NCI-H2029 (cell line): ENCODE measurements around the gene PCDH1.
"Not testable (repeated sequence)": the region's sequence is repeated elsewhere in the genome, so short reads cannot be mapped to it uniquely, and the experiment has no call there.

Source experiments
- DNase-seq: peaks from one replicate; lab custom pipeline; 2025; lab: John Stamatoyannopoulos, UW

PCDH1 gene

DNA sequence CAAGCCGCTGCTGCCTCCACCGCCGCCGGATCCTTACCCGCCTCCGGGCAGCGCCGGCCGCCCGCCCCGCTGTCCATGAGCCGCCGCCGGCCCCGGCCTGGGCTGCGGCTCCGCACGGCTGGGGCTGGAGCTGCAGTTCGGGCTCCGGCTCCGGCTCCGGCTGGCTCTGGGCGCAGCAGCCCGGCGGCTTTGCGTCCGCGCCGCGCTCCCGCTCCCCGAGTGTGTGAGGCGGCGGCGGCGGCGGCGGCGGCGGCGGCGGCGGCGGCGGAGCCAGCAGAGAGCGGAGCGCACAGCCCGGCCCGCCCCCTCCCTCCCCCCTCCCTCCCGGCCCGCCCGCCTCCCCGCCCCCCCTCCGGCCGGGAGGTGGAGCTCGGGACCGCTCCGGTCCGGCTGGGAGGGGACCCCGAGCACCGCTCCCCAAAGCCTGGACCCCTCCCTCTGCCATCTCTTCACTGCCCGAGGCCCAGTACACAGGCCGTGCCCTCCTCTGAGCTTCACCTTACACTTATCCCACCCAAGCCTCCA, at the start of gene PCDH1:
TSS of gene PCDH1 (minus strand) at position 225 of the 525 bp plus-strand sequence. CDS start at position 77, 148 bp downstream.
- DNase-seq, result peak; percentile 19

DNA sequence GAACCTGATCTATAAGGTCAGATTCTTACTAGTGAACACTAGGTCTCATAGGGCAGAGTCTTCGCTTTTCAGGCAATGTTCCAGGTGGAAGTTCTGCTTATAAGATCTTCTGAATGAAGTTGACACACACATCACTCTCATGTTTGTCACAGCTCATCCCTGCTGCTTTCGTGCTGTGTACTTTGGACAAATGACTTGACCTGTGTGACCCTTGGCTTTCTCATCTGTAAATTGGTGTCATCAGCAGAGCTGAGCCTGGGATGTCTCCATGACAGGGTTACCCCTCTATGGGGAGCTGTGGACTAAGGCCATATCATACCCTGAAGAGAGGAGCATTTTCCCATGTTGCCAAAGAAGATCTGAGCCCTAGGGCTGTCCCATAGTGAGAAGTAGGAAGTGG, 48.2 kb upstream of the PCDH1 start:
- DNase-seq, result no peak

GRCh38 chr5:141923448-141924313, 45.5 kb upstream of the PCDH1 start, which contains the start of gene DELE1:
TSS of gene DELE1 (plus strand) at chr5:141923871. CDS start at chr5:141923942, 71 bp downstream.
- peak; percentile 91 for DNase-seq

DNA sequence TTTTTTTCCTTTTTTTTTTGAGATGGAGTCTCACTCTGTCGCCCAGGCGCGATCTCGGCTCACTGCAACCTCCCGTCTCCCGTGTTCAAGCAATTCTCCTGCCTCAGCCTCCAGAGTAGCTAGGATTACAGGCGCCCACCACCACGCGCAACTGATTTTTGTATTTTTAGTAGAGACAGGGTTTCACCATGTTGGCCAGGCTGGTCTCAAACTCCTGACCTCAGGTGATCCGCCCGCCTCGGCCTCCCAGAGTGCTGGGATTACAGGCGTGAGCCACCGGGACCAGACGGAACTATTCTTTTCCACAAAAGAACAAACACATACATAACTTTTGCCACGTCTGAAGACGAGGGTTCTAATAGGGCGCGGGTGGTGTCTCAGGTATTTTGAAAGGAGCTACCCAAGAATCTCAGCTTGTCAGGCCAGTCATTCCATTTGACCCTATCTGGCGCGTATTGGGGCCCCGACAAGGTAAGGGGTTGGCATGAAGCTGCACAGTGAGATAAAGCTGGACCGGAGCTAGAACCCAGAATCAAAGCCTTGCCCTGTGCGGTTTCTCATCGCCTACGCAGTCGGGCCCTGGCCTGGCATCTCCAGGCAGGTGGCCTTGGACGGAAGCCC, 44.7 kb upstream of the PCDH1 start:
- DNase-seq, result not testable (repeated sequence)

DNA sequence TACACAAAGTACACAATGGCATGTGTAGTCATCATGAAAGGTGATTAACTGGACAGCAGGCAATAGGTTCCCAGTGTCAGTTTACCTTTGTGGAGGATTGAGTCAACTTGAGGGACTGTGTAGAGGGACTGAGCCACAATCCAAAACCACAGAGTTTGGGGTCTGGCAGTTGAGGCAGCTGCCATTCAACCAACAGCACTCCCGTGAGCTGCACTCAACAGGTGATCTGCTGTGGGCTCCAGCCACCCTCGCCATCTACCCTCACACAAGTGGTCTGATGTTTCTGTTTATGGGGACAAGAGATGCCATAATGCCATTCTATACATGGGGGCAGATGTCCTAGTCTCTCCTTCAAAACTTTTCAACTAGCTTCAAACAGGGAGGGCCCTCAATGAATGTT, 42.6 kb upstream of the PCDH1 start:
- DNase-seq, result no peak

GRCh38 chr5:141919218-141920119, 41.3 kb upstream of the PCDH1 start:
- DNase-seq, result no peak

- no peak for DNase-seq
Observed at GRCh38 chr5:141917760-141918159, 39.5 kb upstream of the PCDH1 start.

DNA sequence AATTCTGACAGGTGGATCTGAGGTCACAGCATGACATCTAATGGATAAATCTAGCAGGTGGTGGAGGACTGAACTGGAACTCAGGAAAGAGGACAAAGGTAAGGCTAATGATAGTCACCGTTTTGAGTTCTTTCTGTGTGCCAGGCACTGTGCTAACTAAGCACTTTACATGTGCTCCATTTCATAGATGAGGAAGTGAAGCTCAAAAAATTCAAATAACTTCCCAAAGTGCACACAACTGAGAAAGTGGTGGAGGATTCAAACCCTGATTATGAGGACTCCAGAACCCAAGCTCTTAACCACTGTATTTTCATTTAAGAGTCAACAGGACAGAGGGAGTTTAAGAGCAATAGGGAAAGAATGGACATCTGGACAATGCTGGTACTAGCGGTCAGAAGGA, 38.3 kb upstream of the PCDH1 start:
- no peak for DNase-seq

DNA sequence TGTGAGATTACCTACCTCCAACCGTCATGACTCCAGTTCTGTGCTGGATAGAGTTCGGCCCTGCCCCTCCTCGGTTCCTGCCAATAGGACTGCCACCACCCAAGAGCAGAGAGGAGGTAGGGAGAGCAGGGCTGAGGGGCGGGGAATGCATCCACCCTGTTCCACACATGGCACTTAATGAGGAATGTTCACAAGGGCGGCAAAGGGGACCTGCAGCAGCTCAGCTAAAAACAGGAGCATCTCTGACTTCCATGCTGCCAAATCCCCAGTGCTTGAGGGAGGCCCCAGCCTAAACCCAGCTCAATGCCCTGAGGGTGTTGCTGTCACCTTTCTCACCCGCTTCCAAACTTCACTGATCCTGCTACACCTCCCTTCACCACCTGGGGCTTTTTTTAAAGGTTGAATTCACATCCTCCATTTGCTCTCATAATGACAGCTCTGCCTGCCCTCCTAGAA, 37.7 kb upstream of the PCDH1 start:
- no peak for DNase-seq

DNA sequence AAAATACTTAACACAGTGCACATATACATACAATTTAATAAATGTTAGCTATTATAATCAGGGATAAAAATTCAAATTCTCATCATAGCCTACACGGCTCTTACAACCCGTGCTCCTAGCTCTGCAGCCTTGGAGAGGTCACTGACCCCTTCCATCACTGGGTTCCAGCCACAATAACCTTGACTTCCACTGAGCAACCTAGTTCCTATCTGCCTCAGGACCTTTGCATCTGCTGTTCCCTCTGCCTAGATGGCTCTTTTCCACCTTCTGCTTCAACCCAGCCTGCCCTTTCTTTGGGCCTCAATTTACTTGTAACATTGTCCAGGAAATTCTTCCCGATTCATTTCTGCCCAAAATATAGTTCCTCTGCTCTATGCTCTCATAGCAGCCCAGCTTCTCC, 36.6 kb upstream of the PCDH1 start:
- no peak for DNase-seq

- no peak for DNase-seq
Observed at GRCh38 chr5:141914199-141914743, 36.1 kb upstream of the PCDH1 start.

GRCh38 chr5:141913560-141914198, 35.5 kb upstream of the PCDH1 start:
- no peak for DNase-seq

GRCh38 chr5:141910271-141910673, 32.1 kb upstream of the PCDH1 start:
- no peak for DNase-seq

GRCh38 chr5:141909212-141909611, 31.0 kb upstream of the PCDH1 start:
- no peak for DNase-seq

- no peak for DNase-seq
Observed at GRCh38 chr5:141908796-141909195, 30.6 kb upstream of the PCDH1 start.

- no peak for DNase-seq
Observed at GRCh38 chr5:141906972-141907371, 28.8 kb upstream of the PCDH1 start.

GRCh38 chr5:141906517-141906916, 28.3 kb upstream of the PCDH1 start:
- no peak for DNase-seq

DNA sequence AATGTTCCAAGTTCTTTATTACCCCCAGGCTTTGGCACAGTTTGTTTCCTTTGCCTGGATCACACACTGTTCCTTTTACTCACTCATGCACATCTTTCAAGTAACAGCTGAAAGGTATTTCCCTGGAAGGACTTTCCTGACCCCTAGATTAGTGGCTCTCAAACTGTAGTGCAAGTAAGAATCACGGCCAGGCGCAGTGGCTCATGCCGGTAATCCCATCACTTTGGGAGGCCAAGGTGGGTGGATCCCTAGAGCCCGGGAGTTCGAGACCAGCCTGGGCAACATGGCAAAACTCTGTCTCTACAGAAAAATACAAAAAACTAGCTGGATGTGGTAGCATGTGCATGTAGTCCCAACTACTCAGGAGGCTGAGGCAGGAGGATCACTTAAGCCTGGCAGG, 26.3 kb upstream of the PCDH1 start:
- no peak for DNase-seq

DNA sequence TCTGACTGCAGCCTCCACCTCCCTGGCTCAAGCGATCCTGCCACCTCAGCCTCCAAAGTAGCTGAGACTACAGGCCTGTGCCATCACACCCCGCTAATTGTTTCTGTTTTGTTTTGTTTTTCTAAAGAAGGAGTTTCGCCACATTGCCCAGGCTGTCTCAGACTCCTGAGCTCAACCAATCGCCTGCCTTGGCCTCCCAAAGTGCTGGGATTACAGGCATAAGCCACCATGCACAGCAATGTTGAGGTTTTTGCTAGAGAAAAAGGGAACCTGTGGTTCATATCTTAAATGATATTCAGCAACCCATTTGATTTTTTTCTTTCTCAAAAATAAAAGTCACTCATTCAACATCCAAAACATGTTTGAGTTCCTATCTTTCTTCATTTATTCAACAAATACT, 25.1 kb upstream of the PCDH1 start:
- DNase-seq, result no peak

DNA sequence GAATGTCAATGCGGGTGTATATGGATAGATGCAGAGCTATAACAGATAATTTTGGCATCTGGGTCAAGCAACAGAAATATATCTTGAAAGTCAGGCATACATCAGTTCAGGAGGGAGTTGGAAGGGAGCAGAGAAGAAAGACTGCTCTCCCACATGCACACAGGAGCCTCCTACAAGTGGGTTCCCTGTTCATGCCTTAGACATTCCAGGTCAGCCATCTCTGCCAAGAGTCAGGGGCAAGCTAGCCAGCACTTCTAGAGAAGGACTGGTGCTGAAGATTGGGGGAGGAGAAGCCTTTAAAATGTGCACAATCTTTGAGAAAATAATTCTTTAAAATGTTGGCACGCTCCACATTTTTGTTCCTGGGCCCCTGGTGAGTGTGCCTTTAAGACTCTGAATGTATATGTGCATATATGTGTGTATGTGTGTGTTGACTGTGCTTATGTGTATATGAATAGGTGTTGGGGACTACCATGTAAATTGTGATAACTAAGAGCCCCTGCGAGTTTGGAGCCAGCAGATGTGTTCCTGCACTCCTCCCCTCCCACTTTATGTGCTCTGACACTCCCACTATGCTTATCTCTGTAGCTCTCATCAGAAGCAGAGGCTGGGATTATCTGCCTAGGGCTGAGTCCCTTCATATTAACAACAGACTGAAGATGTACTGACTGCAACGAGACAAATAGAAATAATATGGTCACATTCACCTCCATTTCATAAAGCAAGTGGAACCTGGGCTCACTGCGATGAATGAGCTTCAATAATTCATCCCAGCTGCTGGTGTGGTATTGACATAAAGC, 24.0 kb upstream of the PCDH1 start:
- DNase-seq, result no peak
